Measurements from ENCODE around the gene LRRC7.

Gene LRRC7

DNA sequence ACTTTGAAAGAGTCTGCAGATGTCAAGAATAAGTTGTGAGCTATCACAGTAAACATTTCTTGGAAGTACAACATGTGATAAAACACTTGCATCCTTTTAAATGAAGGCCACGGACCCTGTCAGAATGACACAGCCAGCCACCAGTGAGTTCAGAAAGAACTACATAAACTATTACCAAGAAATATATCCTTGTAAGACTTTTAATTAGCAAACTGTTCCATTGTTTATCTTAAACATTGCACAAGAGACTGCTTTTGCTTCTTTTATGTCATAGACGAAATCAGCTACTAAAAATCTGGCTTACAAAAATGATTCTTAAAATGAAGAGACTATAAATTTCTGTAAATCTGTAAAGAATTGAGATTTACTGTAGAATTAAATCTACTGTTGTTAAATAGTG lies 17.9 kb downstream of the LRRC7 start:
- no peaks in the 10 kb centered on the region for H3K36me3 ChIP-seq (replicated peaks; ENCODE audit: insufficient read depth, low read length)
- H3K4me1 ChIP-seq (ENCODE audit: low read length), result no peaks in the 10 kb centered on the region
- no peaks in the 10 kb centered on the region for H3F3A ChIP-seq (ENCODE audit: insufficient read depth, low read length)
- H3K9ac ChIP-seq (ENCODE audit: low read length), result no peak overlapping the region
- H3K79me2 ChIP-seq (ENCODE audit: low read length), result no peaks in the 10 kb centered on the region
- no peak for TF ChIP-seq EZH2phosphoT487 (IDR thresholded peaks at IDR 0.05; ENCODE audit: low read length)
- TF ChIP-seq EZH2 (optimal IDR thresholded peaks at IDR 0.05; ENCODE audit: low read depth, low read length), result no peak
- TF ChIP-seq, protein P1, sequence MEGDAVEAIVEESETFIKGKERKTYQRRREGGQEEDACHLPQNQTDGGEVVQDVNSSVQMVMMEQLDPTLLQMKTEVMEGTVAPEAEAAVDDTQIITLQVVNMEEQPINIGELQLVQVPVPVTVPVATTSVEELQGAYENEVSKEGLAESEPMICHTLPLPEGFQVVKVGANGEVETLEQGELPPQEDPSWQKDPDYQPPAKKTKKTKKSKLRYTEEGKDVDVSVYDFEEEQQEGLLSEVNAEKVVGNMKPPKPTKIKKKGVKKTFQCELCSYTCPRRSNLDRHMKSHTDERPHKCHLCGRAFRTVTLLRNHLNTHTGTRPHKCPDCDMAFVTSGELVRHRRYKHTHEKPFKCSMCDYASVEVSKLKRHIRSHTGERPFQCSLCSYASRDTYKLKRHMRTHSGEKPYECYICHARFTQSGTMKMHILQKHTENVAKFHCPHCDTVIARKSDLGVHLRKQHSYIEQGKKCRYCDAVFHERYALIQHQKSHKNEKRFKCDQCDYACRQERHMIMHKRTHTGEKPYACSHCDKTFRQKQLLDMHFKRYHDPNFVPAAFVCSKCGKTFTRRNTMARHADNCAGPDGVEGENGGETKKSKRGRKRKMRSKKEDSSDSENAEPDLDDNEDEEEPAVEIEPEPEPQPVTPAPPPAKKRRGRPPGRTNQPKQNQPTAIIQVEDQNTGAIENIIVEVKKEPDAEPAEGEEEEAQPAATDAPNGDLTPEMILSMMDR (IDR thresholded peaks at IDR 0.05; ENCODE audit: low read length), result no peak
- H3K4me2 ChIP-seq (ENCODE audit: low read depth, low read length), result no peak overlapping the region
- H3K27me3 ChIP-seq (replicated peaks; ENCODE audit: insufficient read depth, low read length), result no peaks in the 10 kb centered on the region
- H3K9me3 ChIP-seq (replicated peaks; ENCODE audit: insufficient read depth, low read length), result no peaks in the 10 kb centered on the region
- H2AFZ ChIP-seq (ENCODE audit: low read length), result no peak overlapping the region
- H3K27ac ChIP-seq (ENCODE audit: low read length), result no peak overlapping the region
- no peaks in the 10 kb centered on the region for H3K9me2 ChIP-seq (replicated peaks; ENCODE audit: insufficient read depth, low read length)
- H3K4me3 ChIP-seq (ENCODE audit: low read length), result no peak overlapping the region
- DNase-seq, result no peak
- H4K20me1 ChIP-seq (ENCODE audit: insufficient read depth, low read length), result no peaks in the 10 kb centered on the region

DNA sequence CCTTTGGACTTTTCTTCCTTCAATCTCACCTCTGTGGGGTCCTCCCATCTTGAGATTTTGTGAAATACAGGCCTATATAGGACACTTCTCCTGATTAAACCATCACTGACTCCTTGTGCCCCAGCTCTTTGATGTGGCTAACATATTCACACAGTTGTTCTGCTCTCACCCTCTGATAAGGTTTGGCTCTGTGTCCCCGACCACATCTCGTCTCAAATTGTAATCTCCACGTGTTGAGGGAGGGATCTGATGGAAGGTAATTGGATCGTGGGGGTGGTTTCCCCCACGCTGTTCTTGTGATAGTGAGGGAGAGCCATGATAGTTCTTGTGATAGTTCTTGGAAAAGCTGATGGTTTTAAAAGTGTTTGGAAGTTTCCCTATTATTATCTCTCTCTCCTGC lies 19.7 kb downstream of the LRRC7 start:
- Histone ChIP-seq H3F3A (ENCODE audit: insufficient read depth, low read length) (no peaks in the 10 kb centered on the region), H2AFZ (ENCODE audit: low read length) (no peak overlapping the region)

DNA sequence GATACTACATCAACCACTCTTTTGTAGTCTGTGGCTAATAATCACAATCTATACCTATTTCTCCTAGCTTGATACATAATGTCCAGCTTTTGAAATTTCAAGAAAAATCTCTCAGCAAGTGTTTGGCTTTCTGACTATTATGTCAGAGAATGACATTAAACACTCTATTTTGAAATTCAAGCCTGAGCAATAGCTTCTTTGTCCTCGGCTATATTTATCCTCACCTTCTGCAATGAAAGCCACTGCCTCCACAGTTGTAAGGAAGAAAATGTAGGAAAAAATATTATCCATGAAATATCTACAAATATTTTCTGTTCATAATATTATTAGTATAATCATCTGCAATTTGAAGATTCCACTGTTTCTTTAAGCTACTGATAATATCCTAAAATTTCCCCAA lies 22.1 kb downstream of the LRRC7 start:
- H3K9me3 ChIP-seq (replicated peaks; ENCODE audit: insufficient read depth, low read length), result no peaks in the 10 kb centered on the region
- no peak overlapping the region for H3K4me2 ChIP-seq (ENCODE audit: low read depth, low read length)
- no peaks in the 10 kb centered on the region for H3K27me3 ChIP-seq (replicated peaks; ENCODE audit: insufficient read depth, low read length)
- H4K20me1 ChIP-seq (ENCODE audit: insufficient read depth, low read length), result no peaks in the 10 kb centered on the region
- no peaks in the 10 kb centered on the region for H3K4me1 ChIP-seq (ENCODE audit: low read length)
- no peak overlapping the region for H3K4me3 ChIP-seq (ENCODE audit: low read length)
- H3K9ac ChIP-seq (ENCODE audit: low read length), result no peak overlapping the region
- H2AFZ ChIP-seq (ENCODE audit: low read length), result no peak overlapping the region
- H3K79me2 ChIP-seq (ENCODE audit: low read length), result no peaks in the 10 kb centered on the region
- no peak overlapping the region for H3K27ac ChIP-seq (ENCODE audit: low read length)
- no peaks in the 10 kb centered on the region for H3K36me3 ChIP-seq (replicated peaks; ENCODE audit: insufficient read depth, low read length)
- TF ChIP-seq EZH2 (optimal IDR thresholded peaks at IDR 0.05; ENCODE audit: low read depth, low read length), result no peak
- TF ChIP-seq EZH2phosphoT487 (IDR thresholded peaks at IDR 0.05; ENCODE audit: low read length), result no peak
- TF ChIP-seq, protein P1 (IDR thresholded peaks at IDR 0.05; ENCODE audit: low read length), result no peak
- H3F3A ChIP-seq (ENCODE audit: insufficient read depth, low read length), result no peaks in the 10 kb centered on the region
- no peak for DNase-seq
- H3K9me2 ChIP-seq (replicated peaks; ENCODE audit: insufficient read depth, low read length), result no peaks in the 10 kb centered on the region

More for the DNA sequence above, 19.7 kb downstream of the LRRC7 start:
- H3K9me3 ChIP-seq (replicated peaks; ENCODE audit: insufficient read depth, low read length), result no peaks in the 10 kb centered on the region
- TF ChIP-seq, protein P1 (IDR thresholded peaks at IDR 0.05; ENCODE audit: low read length), result no peak
- TF ChIP-seq EZH2phosphoT487 (IDR thresholded peaks at IDR 0.05; ENCODE audit: low read length) (no peak), EZH2 (optimal IDR thresholded peaks at IDR 0.05; ENCODE audit: low read depth, low read length) (no peak)
- H3K4me3 ChIP-seq (ENCODE audit: low read length), result no peak overlapping the region
- no peaks in the 10 kb centered on the region for H3K27me3 ChIP-seq (replicated peaks; ENCODE audit: insufficient read depth, low read length)
- no peak overlapping the region for H3K27ac ChIP-seq (ENCODE audit: low read length)
- DNase-seq, result no peak
- H3K9ac ChIP-seq (ENCODE audit: low read length), result no peak overlapping the region
- no peaks in the 10 kb centered on the region for H3K36me3 ChIP-seq (replicated peaks; ENCODE audit: insufficient read depth, low read length)
- no peak overlapping the region for H3K4me2 ChIP-seq (ENCODE audit: low read depth, low read length)
- no peaks in the 10 kb centered on the region for H3K4me1 ChIP-seq (ENCODE audit: low read length)
- H4K20me1 ChIP-seq (ENCODE audit: insufficient read depth, low read length), result no peaks in the 10 kb centered on the region
- H3K9me2 ChIP-seq (replicated peaks; ENCODE audit: insufficient read depth, low read length), result no peaks in the 10 kb centered on the region
- H3K79me2 ChIP-seq (ENCODE audit: low read length), result no peaks in the 10 kb centered on the region
